ENCODE measurements around the gene ASTN1.

The ASTN1 gene

DNA sequence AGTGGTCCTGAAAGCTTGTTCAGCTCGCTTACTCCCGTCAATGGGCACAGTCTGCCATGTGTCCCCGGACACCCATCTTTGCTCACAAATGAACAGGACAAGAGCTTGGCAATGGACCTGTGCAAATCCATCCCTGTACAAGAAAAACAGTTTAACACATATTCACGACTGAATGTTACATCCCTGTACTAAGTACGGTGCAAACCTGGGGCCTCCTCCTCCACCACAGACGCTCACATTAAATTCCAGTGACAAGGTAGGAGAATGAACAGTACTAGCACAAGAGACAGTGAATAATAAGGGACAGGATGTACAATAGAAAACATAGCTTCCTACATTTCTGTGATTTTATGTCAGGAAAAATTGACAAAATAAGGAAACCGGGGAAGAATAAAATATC lies 187.7 kb downstream of the ASTN1 start:
- DNase-seq, result no peak

DNA sequence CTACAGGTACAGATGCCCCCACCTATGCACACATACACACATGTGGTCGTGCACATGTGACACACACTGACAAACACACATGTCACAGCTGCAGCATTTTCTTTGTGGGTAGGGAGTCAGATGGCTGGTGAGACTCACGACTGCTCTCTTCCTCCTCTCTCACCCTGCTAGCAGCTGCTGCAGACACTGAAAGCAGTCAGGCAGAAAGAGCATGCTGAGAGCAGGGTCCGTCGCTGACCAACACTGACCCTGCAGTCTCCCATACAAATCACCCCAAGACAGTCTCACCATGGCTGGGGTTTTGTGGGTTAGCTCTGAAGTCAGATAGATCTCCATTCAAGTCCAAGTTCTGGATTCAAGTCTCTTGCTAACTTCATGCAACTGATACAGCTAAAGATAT lies 188.3 kb downstream of the ASTN1 start:
- DNase-seq, result no peak

DNA sequence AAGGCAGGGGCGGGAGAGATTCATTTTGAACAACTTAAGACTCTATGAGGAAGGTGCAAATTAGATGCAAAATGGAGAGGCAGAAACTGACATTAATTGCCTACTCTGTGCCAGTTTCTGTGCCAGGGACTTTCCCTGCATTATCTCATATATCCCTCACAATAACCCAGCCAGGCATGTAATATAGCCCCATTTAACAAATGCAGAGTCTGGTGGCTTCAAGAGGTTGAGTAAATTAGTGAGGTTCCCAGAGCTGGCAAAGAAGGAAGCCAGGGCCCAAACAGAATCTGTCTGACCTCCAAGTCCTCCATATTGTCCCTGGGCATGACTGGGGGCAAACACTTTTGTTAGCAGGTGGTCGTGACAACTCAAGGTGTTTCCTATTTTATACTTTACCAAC lies 199.8 kb downstream of the ASTN1 start:
- no peak for DNase-seq

DNA sequence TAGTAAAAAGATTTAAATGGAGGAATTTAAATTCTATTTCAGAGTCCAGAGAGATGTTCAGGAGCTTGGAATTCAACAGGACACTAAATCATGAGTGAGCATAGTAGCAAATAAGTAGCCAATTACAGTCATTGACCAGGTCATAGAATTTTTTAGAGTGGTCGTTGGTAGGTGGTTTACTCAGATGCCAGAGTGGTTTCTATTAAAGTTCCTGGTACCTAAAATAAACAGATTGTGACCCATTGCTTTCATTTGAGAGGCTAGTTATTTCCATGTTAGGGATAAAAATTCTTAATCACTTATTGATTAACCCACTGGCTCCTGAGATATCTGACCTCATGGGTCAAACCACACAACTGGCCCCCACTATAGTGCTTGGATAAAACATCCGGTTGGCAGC lies 201.3 kb downstream of the ASTN1 start:
- DNase-seq, result no peak

DNA sequence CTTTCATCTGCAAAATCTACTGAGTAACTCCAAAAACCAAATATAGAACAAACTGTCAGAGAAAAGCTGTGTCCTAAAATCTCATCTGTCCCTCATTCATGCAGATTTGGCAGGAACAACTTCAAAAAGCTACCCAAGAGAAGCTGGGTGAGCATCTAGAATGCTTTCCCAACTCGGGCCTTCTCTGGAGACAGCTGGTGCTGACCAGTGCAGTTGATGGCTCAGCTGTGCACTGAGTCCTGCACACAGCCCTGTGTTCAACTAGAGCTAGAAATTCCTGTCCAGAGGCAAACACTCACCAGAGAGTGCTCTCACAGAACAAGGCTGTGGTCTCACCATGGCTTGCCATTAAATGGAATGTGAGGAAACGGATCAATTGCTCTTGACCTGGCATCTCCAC lies 202.8 kb downstream of the ASTN1 start:
- DNase-seq, result no peak

DNA sequence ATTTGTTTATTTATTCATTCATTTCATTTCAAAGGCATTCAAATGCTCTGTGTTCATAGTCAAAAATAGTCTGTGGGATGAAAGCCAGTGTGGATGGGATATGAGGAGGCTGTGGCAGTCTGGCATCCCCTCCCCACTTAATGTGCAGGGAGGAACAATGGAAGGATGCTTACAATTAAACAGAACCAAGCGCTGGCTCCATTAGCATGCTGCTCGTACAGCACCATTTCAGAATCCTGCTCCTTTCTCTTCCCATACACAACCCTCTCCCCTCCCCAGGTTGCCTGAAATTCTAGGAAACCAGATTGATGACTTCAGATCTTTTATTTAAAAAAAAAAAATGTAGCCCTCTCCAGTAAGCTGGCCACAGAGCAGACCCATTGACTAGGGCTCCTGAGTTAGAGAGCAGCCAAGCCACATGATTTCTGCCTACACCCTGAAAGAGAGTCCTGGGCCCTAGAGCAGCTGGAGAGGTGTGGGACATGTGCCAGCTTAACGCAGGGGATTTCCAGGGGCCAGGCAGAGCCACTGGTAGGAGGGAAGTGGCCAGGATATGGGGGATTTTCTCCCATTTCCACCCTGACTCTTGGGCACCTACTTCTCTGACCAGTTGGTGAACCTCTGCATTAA lies 205.2 kb downstream of the ASTN1 start:
- no peak for DNase-seq

DNA sequence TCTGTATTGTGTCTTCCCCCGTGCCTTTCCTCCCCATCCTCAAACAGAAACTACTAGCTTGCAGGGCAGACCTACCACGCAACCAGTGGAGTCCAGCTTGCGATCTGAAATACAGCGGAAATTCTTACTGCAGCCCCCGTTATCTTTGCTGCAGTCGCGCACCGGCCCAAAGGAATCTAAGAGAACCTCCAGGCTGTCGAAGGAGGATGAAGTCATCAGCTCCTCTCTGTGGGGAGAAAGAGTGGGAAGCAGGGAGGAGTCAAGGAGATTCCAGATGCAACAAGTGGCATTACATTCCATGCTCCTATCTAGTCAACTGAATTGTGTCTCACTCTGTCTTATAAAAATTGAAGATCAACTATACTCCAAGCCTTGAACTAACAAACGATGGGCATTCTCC lies 206.9 kb downstream of the ASTN1 start:
- DNase-seq, result no peak

DNA sequence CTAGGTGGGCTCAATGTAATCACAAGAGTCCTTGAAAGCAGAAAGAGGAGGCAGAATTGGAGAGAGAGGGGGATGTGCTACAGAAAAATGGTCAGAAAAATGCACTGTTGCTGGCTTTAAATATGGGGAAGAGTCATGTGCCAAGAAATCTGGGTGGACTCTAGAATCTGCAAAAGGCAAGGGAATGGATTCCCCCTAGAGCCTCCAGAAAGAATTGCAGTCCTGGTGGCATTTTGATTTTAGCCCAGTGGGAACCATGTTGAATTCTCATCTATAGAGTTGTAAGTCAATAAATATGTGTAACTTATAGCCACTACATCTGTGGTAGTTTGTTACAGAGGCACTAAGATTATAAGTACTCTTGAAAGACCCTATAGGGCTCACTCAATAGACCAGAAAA lies 210.3 kb downstream of the ASTN1 start:
- DNase-seq, result no peak

DNA sequence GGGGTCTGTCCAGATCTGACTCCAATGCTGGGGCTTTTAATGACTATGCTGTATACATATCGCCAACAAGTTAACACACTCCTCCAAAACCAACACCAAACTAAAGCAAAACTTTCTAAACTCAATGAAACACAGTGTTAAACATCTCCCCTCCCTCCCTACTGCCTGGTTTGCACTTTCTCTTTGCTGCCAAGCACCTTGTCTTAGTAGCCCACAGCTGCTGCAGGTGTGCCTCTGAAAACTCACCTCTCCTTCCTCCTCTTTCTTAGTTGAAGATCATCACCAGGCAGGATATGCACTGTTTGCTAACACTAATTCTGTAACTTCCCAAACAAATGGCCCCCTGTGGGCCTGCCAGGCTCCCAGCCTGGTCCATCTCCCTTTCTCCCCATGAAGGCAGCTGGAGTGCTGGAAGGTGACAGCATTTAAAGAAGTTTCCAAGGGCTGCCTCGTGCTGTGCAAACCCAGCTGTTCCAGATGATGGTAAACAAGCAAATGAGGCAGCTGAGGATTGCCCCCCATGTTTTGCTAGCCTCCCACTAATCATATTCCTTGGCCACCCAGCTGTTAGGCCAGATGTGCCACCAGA lies 213.7 kb downstream of the ASTN1 start:
- DNase-seq, result no peak

DNA sequence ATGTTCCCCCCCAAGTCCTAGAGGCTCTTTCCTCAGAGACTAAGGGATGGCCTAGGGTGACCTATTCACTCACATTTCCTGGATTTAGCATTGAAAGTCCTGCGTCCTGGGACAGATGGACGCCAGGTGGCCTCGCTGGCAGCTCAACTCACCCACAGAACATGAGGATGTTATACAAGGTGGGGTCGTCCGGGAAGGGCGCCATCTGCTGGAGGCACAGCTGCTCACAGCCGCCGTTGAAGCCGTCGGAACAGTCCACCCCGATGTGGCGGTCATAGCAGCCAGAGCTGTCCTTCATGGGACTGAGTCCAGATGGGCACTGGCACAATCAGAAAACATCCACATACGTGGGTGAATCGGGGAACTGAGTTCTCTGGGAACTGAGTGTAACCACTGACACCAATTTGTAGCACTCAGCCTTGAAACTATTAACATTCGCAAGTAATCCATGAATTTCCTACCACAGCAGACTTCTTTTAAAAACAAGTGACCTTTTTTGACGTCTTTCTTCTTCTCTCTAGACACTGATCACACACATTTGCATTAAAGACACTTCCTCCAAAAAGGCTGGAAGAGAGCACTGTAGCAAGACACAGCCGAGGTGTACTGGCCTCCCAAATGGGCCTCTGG lies 215.4 kb downstream of the ASTN1 start:
- peak in 1 of 2 experiments; percentile 11 for DNase-seq

DNA sequence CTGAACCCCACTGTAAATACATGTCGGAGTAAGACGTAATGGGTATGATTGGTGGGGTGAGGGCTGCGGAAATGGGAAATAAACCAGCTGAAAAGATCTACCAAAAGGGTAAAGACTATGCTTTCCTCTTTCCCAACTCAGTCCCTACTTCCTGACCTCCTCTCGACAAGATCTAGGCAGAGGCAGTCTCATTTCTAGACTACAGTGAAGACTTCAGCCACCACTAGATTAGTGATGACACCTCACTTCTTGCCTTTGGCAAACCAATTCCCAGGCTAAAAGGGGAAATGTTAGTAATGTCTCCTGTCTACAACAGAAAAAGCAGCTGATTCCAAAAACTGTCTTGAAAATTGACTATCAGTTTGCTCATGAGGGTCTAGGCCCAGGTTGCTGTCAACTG lies 219.9 kb downstream of the ASTN1 start:
- DNase-seq, result no peak

DNA sequence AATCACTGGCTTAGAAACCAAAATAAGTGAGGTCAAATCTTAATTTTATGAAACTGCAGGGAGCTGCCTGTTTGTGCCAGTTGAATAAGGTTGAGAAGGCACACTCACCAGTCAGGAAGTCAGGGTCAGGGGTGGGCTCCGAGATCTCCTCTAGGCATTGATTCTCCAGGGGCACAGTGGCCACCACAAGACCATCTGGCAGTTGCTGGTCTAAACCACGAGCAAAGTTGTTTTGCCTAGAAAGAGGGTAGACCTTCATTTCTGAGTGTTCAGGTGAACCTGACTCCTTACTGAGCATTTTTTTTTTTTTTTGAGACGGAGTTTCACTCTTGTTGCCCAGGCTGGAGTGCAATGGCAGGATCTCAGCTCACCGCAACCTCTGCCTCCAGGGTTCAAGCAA lies 220.7 kb downstream of the ASTN1 start:
- DNase-seq, result no peak

DNA sequence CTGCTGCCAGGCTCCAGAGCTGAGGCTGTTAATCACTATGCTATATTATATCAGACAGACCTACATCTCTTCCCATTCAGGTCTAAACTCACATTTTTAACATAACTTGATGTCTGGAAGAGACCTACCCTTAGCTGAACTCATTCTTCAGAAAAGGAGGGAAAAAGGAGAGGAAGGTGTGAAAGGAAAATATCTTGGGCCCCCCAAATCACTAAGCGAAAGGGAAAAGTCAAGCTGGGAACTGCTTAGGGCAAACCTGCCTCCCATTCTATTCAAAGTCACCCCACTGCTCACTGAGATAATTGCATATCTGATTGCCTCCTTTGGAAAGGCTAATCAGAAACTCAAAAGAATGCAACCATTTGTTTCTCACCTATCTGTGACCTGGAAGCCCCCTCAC lies 222.2 kb downstream of the ASTN1 start:
- DNase-seq, result no peak

DNA sequence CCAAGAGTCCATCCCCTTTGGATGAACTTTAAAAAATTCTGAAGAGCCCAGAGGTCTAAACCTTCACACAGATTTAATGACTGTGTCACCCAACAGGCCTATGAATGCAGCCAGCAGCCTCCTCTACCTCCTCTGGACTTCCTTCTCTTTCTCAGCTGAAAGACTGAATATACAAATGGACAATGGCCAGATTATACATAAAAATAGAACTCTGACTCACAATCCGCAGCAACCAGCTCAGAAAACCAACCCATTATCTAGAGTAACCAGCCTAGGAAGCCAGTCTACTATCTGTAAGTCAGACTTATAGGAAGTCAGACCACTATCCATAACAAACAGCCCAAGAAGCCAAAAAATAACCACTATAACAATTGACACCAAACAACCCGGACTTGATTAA lies 224.5 kb downstream of the ASTN1 start:
- no peak for DNase-seq

DNA sequence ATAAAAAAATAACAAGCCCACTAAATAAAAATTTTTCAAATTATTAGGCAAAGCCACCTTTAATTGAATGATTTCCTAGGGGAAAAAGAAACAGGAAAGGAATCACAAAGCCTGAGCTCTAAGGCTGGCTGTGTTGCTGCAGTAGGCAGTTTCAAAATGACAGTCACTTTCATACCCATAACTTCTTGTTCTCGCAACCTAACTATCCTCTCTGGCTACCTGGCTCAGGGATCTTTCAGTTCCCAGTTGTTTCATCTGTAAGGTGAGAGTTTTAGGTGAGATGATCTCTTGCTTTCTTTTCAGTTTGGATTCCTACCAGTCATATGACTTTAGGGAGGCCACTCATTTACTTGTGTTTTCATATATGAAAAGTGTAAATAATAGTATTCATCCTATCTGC lies 226.1 kb downstream of the ASTN1 start:
- DNase-seq, result no peak

DNA sequence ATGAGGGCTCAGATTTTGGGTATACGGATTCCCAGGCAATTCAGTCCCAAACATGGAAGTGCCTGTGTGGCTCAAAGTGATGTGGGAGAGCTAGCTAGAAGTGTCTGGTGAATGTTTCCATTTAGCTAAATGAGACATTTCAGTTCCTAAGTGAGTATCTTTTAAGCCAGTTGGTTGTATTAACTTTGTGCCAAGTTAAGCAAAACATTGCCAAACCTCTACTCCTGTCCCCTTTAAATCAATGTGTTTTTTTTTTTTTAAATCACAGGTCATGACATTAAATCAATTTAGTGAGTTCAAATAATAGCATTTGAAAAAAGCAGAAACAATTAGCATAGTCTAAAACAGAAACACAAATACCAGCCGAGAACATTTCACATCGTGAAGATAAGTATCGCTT lies 230.1 kb downstream of the ASTN1 start:
- DNase-seq, result no peak

DNA sequence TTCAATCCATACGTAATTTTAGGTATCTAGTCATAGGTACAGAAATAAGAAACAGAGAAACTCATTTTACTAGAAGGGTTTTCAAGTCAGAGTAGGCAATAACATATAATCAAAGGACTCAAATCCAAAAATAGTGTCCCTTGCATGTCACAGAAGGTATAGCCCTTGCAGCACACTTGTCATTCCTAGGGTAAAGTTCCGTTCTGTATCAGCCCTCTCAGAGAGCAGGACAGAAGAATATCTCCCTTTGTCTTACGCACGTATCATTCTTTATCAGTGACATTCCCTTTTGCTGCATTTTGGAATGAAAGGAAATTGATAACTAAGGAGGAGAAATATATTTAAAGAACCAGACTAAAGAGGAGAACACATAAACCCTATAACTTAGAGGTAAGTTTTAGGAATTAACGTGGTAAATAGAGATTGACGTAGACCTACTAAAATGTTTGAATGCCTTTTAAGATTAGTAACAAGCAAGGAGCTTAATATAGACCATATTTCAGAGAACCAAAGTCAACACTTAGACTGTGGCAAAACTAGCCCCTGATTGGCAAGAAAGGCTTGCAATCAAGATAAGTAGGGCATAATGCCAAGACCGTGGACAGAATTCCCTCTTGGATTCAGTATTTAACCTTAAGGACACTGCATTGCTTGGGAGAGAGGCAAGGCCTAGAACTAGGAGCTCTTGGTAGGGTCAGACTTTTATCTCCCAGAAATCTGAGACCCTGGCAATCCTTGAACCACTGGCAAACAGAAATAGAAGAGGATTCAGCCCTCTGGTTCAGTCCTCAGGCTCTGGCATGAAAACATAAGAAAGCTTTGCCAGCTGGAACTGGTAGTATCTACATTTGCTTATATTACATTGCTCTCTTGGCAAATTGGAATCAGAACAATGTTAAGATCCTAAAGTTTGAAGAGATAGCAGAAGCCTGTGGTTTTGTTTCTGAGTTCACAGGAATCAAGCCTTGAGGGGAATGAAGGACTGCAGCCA lies 232.1 kb downstream of the ASTN1 start:
- no peak for DNase-seq

DNA sequence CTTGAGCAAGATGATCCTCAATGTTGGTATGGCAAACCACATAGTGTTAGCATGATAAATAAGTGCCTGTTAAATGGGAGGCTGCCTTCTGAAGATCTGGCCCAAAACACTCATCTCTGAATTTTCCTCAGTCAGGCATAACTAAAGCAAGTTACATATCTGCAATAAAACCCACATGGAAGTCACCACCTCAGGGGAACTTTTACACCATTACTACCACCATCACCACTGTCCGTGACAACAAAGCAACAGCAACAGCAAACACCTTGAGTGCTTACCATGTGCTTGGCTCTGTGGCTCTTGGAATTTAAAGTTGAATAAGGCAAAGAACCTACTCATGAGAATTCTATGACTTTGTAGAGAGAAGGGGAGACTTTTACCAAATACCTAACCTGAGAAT lies 233.0 kb downstream of the ASTN1 start:
- DNase-seq, result no peak

DNA sequence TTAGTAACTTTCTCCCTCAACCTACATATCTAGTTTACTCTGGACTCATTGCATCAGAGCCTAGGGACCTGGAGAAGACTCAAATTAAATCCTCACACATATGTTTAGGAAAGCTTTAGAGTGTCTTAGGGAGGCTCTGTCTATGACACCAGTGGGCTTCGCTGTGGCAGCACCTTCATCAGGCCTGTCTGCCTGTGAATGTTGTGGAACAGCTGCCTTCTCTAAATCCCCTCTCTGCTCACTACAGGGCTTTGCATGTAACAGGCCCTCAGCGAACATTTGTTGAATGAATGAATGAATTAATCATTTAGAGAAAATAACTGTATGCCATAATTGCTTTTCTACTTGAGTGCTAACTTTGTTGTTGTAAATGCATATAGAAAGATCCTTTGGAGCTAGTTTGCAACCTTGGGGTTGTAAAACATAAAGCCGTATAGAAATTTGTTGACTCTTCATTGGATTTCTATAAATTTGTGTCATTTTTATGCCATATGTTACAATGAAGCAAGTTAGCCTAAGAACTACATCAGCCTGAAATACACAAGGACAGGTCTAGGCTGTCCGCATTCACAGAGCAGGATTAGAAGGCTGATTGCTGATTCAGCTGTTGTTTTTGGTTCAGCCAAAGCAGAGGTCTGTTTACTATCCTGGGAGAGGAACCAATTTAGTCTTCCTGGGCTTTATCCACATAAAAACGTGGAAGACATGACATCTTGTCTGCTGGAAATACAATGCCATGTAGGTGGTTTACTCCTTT lies 238.0 kb downstream of the ASTN1 start:
- no peak for DNase-seq

DNA sequence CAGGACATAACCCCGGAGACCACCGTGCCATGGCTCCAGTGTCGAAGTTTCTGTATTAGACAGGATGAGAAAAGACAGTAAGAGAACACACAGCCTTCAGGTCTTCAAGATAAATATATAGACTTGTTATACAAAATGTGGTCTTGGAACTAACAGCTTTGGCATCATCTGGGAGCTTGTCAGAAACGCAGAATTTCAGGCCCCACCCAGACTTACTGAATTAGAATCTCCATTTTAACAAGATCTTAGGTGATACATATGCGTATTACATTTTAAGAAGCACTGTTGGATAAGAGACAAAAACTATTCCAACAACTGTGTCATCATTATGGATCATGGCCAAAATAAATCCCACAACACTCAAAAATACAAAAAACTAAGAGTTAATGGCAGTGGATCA lies 239.3 kb downstream of the ASTN1 start:
- DNase-seq, result no peak

DNA sequence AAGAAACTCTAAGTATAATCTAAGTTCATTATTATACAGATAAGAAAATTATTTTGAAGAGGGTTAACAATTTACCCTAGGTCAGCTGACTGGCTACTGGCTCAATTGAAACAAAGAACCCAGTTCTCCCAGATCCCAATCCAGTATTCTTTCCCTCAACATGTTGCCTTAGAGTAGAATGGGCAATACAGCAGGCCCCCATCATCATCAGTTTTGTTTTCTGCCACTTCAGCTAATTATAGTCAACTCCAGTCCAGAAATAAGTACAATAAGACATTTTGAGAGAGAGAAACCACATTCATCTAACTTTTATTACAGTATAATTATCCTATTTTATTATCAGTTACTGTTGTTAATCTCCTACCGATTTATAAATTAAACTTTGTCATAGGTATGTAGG lies 241.2 kb downstream of the ASTN1 start:
- DNase-seq, result no peak

All from AML-193 (cell line).